PC-3 (cell line): ENCODE results near the gene LRP1B.

ENCODE experiments used
- CTCF ChIP-seq: fragments of 300-600 bp; sonication (generic); conservative IDR thresholded peaks from 2 replicates; pipeline ENCODE4 v1.5.1; 2017; ENCODE audit warnings: antibody characterized with exemption, low read depth, mild to moderate bottlenecking, low read length
- EZH2 ChIP-seq: fragments of 300-600 bp; sonication (generic); IDR thresholded peaks from one replicate; pipeline ENCODE4 v1.6.1; 2017; ENCODE audit warnings: antibody characterized with exemption, mild to moderate bottlenecking, low read length; ENCODE audit not compliant: unreplicated experiment

DNA sequence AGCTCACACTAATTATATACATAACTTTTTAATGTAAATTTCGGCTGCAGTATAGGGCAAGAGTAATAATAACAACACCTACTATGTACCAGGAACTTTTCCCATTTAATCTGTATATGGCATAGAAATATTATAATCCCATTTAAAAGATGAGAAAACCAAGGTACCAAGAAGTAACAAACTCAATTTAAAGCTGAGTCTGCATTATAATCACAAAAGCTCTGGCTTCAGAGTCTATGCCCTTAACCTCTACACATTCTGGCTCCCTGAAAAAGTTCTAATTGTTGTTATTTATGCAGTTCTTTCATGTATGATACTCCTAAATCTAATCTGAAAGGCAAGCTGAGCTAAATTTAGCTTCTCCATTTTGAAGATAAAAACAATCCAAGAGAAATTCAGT, 1675.5 kb downstream of the LRP1B start:
- TF ChIP-seq CTCF (no peak), EZH2 (no peak)
